LNCAP (cell line): ENCODE data around the gene RPIA.

Experiments used
- CTCF ChIP-seq: fragments of 450-650 bp; IDR thresholded peaks from 2 replicates; pipeline ENCODE4 v1.5.1; 2017; ENCODE audit warnings: mild to moderate bottlenecking

Gene RPIA

GRCh38 chr2:88671786-88672427 is 19.6 kb upstream of the RPIA start:
- TF ChIP-seq CTCF = peak; percentile 87

- no peak for TF ChIP-seq CTCF
These were observed 18.1 kb upstream of the RPIA start for GRCh38 chr2:88673363-88673762.

- TF ChIP-seq CTCF = no peak
These were observed 11.1 kb upstream of the RPIA start for GRCh38 chr2:88680266-88680902.

DNA sequence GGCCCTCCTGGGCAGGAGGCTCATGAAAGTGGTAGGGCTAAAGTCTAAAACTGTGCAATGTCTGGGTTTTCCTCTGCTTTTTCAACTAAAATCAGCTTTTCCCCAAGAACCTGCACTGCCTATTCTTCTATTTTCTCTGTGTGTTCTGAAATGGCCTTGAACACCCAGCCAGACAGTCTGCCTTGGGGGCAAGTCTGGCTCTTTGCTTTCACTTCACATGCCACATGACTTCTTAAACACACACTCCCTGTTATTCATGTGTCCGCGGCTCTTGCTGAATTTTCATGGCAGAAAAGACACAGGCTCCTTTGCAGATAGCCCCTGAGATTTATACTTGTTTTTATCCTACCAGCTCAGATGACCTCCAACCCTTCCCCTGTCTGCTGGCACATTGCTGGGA is 10.6 kb upstream of the RPIA start:
- TF ChIP-seq CTCF = no peak

DNA sequence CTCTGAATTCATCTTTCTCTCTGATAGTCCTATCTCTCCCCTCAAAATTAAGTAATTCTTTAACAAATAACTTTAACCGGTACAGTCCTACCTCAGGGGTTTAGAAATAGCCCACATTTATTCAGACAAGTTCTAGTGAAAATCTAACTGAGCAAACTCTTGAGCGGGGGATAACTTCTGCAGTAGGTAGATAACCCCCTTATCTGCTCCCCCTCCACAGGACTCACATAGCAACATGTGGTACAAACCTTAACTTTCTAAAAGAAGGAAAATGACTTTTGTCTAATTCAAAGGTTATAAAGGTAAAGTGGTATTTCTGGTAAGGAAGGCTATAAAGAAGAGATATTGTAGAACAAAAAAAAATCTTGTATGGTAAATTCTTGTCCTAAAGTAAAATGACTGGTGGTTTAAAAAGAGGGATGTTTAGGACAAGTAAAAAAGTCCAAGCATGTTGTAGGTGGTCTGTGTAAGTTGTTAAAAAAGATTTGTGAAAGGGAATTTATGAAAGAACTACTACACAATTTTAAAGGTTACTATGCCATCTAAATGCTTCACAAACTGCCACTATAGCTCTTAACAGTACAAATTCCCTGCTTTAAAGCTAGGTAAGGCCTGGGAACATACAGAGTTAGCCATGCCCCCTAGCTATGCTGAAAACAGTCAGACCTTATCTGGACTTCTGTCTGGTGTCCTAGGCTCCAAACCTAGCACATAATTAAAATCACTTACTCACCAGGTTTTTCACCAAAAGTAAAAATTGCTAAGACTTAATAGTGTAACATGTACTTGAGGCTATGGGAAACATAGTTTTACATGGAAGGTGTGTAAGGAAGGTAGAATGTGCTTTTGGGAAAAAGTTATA is 8.1 kb upstream of the RPIA start:
- TF ChIP-seq CTCF = no peak

DNA sequence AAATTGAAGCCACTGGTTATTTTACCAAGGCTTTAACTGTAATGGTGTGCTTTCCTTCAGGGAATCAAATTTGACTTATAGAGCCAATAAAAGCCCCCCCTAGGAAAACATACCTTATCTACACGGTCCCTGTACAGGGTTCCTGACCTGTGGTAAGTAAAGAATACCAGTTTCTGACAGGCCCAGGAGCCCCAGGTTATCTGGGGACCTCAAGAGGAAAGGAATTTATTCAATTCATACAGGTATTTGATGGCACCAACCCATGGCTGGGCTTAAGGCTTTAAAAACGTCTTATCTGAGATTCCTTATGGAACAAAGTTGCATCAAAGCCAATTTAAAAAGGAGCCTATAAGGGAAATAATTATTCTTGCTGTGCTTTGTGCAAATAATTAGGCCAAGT is 7.0 kb upstream of the RPIA start:
- no peak for TF ChIP-seq CTCF

GRCh38 chr2:88686320-88686719 is 5.2 kb upstream of the RPIA start:
- no peak for TF ChIP-seq CTCF
